Upper lobe of left lung (tissue), 6 donors: ENCODE results near the gene C10orf120. TPM values are rescaled to one million over a fixed set of nuclear protein-coding genes. Genes with fewer than 3 reads are reported as not detected.

Source experiments
- ATAC-seq, 2 donors: fragments of 200-7000 bp; cut with Tn5 transposase; one replicate each; pipeline ENCODE4 v1.9.1; 2022; ENCODE audit warnings: mild to moderate bottlenecking in 2 of 2, moderate library complexity in 2 of 2; ENCODE audit not compliant: low FRiP score in 2 of 2
- DNase-seq, 2 donors: peaks; one replicate each; pipeline ENCODE4 v3.0.0-alpha.2; 2019 to 2020
- H3K27ac ChIP-seq, 4 donors: fragments of 200-600 bp; sonication (generic); one replicate each; pipeline ENCODE4 v1.5.1; 2016 to 2019
- H3K27me3 ChIP-seq, 4 donors: fragments of 200-600 bp; sonication (generic); one replicate each; pipeline ENCODE4 v1.5.1; 2017 to 2019
- H3K36me3 ChIP-seq, 4 donors: fragments of 200-600 bp; sonication (generic); one replicate each; pipeline ENCODE4 v1.5.1; 2016 to 2019
- H3K4me1 ChIP-seq, 4 donors: fragments of 200-600 bp; sonication (generic); one replicate each; pipeline ENCODE4 v1.5.1; 2018 to 2019
- H3K4me3 ChIP-seq, 4 donors: fragments of 200-600 bp; sonication (generic); one replicate each; pipeline ENCODE4 v1.5.1; 2017 to 2019; ENCODE audit warnings: mild to moderate bottlenecking in 2 of 4, moderate library complexity in 1 of 4
- H3K9me3 ChIP-seq, 4 donors: fragments of 200-600 bp; sonication (generic); one replicate each; pipeline ENCODE4 v1.5.1; 2018 to 2019
- EP300 ChIP-seq, 4 donors: sonication (generic); formaldehyde crosslinking; IDR thresholded peaks; one replicate each; pipeline ENCODE4 v1.5.1; 2017; ENCODE audit warnings: antibody characterized with exemption in 4 of 4, control low read depth in 2 of 4
- POLR2A ChIP-seq, 4 donors: fragments of 450-650 bp; IDR thresholded peaks; one replicate each; pipeline ENCODE4 v1.5.1; 2016 to 2017; ENCODE audit warnings: antibody characterized with exemption in 4 of 4, mild to moderate bottlenecking in 2 of 4
- POLR2AphosphoS5 ChIP-seq, 2 donors: sonication (generic); formaldehyde crosslinking; IDR thresholded peaks; one replicate each; pipeline ENCODE4 v1.5.1; 2017; ENCODE audit warnings: antibody characterized with exemption in 2 of 2
- WGBS, 2 donors: methylation state at CpG; one replicate each; pipeline ENCODE4 v1.1.5; 2017 to 2018; 5-methylcytosine and 5-hydroxymethylcytosine counted together
- total RNA-seq, 6 donors: library from RNA; depleted of rRNA in 4 of 6; stranded (reverse); fragments of >200 nt in 4 of 6; gene quantifications; one replicate each; pipeline versions ENCODE4 v1.1.0 to v1.2.1, GENCODE V29; 2016 to 2021
- TF ChIP-seq, protein P1 (sequence below), 6 experiments: fragments of 450-650 bp in 4 of 6; fragments of 200-600 bp in 2 of 6; sonication (generic) in 2 of 6; IDR thresholded peaks; one replicate each; pipeline ENCODE4 v1.5.1; 2016 to 2019; ENCODE audit warnings: antibody characterized with exemption in 6 of 6
- donor health status: DM: no; HTN: no; CAD: no; lungs with moderate emphysema.
- donor health status: DM: no; HTN: yes; CAD: no; lungs with severe emphysema.

The C10orf120 gene
- total RNA-seq, 6 donors from 2014 or later = not detected

- 91 to 96% methylated on average over 2 of the region's 2 CpGs for WGBS, 2 donors
- Histone ChIP-seq H3K9me3 (no peaks in the 10 kb centered on the region), H3K4me3 (no peak overlapping the region), H3K27me3 (no peaks in the 10 kb centered on the region), H3K4me1 (no peaks in the 10 kb centered on the region), H3K36me3 (no peaks in the 10 kb centered on the region), H3K27ac (no peak overlapping the region)
- ATAC-seq (no peak), DNase-seq (no peak)
- TF ChIP-seq EP300 (IDR thresholded peaks at IDR 0.05) = no peak
These were observed 38.4 kb upstream of the C10orf120 start for GRCh38 chr10:122738031-122738430.

- DNase-seq (peak in 1 of 2 donors; percentile 34), ATAC-seq (peak in 1 of 2 donors; percentile 16)
- WGBS, 2 donors = 76 to 83% methylated on average over 13 of the region's 13 CpGs
- Histone ChIP-seq H3K4me1 (no peaks in the 10 kb centered on the region), H3K4me3 (no peak overlapping the region), H3K27me3 (no peaks in the 10 kb centered on the region), H3K27ac (no peak overlapping the region), H3K36me3 (no peaks in the 10 kb centered on the region), H3K9me3 (no peaks in the 10 kb centered on the region)
- TF ChIP-seq POLR2A (IDR thresholded peaks at IDR 0.05) = no peak
- TF ChIP-seq POLR2AphosphoS5 (IDR thresholded peaks at IDR 0.05) = no peak
- no peak for TF ChIP-seq EP300 (IDR thresholded peaks at IDR 0.05)
- TF ChIP-seq, protein P1, sequence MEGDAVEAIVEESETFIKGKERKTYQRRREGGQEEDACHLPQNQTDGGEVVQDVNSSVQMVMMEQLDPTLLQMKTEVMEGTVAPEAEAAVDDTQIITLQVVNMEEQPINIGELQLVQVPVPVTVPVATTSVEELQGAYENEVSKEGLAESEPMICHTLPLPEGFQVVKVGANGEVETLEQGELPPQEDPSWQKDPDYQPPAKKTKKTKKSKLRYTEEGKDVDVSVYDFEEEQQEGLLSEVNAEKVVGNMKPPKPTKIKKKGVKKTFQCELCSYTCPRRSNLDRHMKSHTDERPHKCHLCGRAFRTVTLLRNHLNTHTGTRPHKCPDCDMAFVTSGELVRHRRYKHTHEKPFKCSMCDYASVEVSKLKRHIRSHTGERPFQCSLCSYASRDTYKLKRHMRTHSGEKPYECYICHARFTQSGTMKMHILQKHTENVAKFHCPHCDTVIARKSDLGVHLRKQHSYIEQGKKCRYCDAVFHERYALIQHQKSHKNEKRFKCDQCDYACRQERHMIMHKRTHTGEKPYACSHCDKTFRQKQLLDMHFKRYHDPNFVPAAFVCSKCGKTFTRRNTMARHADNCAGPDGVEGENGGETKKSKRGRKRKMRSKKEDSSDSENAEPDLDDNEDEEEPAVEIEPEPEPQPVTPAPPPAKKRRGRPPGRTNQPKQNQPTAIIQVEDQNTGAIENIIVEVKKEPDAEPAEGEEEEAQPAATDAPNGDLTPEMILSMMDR (IDR thresholded peaks at IDR 0.05) = no peak
These were observed 34.5 kb upstream of the C10orf120 start for GRCh38 chr10:122733931-122734665.

GRCh38 chr10:122733443-122733842, 33.8 kb upstream of the C10orf120 start:
- H3K4me3 ChIP-seq = no peak overlapping the region
- no peaks in the 10 kb centered on the region for H3K36me3 ChIP-seq
- H3K4me1 ChIP-seq = no peaks in the 10 kb centered on the region
- no peaks in the 10 kb centered on the region for H3K27me3 ChIP-seq
- no peak overlapping the region for H3K27ac ChIP-seq
- H3K9me3 ChIP-seq = no peaks in the 10 kb centered on the region
- ATAC-seq (no peak), DNase-seq (no peak)
- WGBS, 2 donors = 54 to 70% methylated on average over 2 of the region's 2 CpGs
- TF ChIP-seq POLR2A (IDR thresholded peaks at IDR 0.05) (no peak), EP300 (IDR thresholded peaks at IDR 0.05) (no peak), POLR2AphosphoS5 (IDR thresholded peaks at IDR 0.05) (no peak)
- TF ChIP-seq, protein P1 (IDR thresholded peaks at IDR 0.05) = no peak

GRCh38 chr10:122730238-122730637, 30.6 kb upstream of the C10orf120 start:
- H3K9me3 ChIP-seq = no peaks in the 10 kb centered on the region
- H3K27ac ChIP-seq = no peak overlapping the region
- TF ChIP-seq, protein P1 (IDR thresholded peaks at IDR 0.05) = no peak
- no peak for TF ChIP-seq POLR2A (IDR thresholded peaks at IDR 0.05)
- TF ChIP-seq POLR2AphosphoS5 (IDR thresholded peaks at IDR 0.05) = no peak
- no peak for TF ChIP-seq EP300 (IDR thresholded peaks at IDR 0.05)
- no peak for ATAC-seq
- H3K4me1 ChIP-seq = no peaks in the 10 kb centered on the region
- H3K4me3 ChIP-seq = no peak overlapping the region
- no peak for DNase-seq
- 39 to 48% methylated on average over 6 of the region's 6 CpGs for WGBS, 2 donors
- H3K36me3 ChIP-seq = no peaks in the 10 kb centered on the region
- H3K27me3 ChIP-seq = no peaks in the 10 kb centered on the region

- ATAC-seq (peak in 1 of 2 donors; percentile 16), DNase-seq (no peak)
- no peak overlapping the region for H3K27ac ChIP-seq
- H3K27me3 ChIP-seq = no peaks in the 10 kb centered on the region
- H3K4me3 ChIP-seq = no peak overlapping the region
- H3K36me3 ChIP-seq = no peaks in the 10 kb centered on the region
- no peaks in the 10 kb centered on the region for H3K9me3 ChIP-seq
- 79 to 85% methylated on average over 6 to 9 of the region's 9 CpGs for WGBS, 2 donors
- H3K4me1 ChIP-seq = no peaks in the 10 kb centered on the region
- no peak for TF ChIP-seq POLR2A (IDR thresholded peaks at IDR 0.05)
- TF ChIP-seq, protein P1 (IDR thresholded peaks at IDR 0.05) = no peak
- no peak for TF ChIP-seq EP300 (IDR thresholded peaks at IDR 0.05)
- no peak for TF ChIP-seq POLR2AphosphoS5 (IDR thresholded peaks at IDR 0.05)
These were observed 29.5 kb upstream of the C10orf120 start for GRCh38 chr10:122729126-122729525.
